Stomach (tissue), 9 donors: ENCODE measurements around the gene DPP7. TPM values are rescaled to one million over a fixed set of nuclear protein-coding genes. Genes with fewer than 3 reads are reported as not detected.

ENCODE experiments used
- DNase-seq, 2 donors: peaks; one replicate each; pipeline versions ENCODE4 v3.0.0 to v3.0.0-alpha.2; 2013 to 2019
- H3K27ac ChIP-seq, 5 donors: fragments of 200-600 bp in 4 of 5; sonication (generic) in 4 of 5; one replicate each; pipeline ENCODE4 v1.5.1; 2013 to 2019; ENCODE audit warnings: mild to moderate bottlenecking in 1 of 5, moderate library complexity in 1 of 5
- H3K27me3 ChIP-seq, 3 donors: fragments of 200-600 bp; sonication (generic); one replicate each; pipeline ENCODE4 v1.5.1; 2017 to 2019; ENCODE audit warnings: mixed run types in 1 of 3
- H3K36me3 ChIP-seq, 4 donors: fragments of 200-600 bp; sonication (generic); 1 replicate in 3 of 4; 2 replicates in 1 of 4; pipeline ENCODE4 v1.5.1; 2016 to 2019
- H3K4me1 ChIP-seq, 4 donors: fragments of 200-600 bp; sonication (generic); one replicate each; pipeline ENCODE4 v1.5.1; 2016 to 2019
- H3K4me3 ChIP-seq, 4 donors: fragments of 200-600 bp; sonication (generic) in 3 of 4; one replicate each; pipeline ENCODE4 v1.5.1; 2016 to 2019; ENCODE audit warnings: mild to moderate bottlenecking in 1 of 4
- H3K9me3 ChIP-seq, 4 donors: fragments of 200-600 bp; sonication (generic); one replicate each; pipeline ENCODE4 v1.5.1; 2016 to 2019
- CTCF ChIP-seq, 7 experiments: fragments of 450-650 bp in 4 of 7; fragments of 200-600 bp in 3 of 7; sonication (generic) in 3 of 7; IDR thresholded peaks; one replicate each; pipeline ENCODE4 v1.5.1; 2016 to 2019; ENCODE audit warnings: antibody characterized with exemption in 7 of 7, control low read depth in 2 of 7, mild to moderate bottlenecking in 1 of 7
- EP300 ChIP-seq: sonication (generic); formaldehyde crosslinking; IDR thresholded peaks from one replicate; pipeline ENCODE4 v1.6.1; 2017; ENCODE audit warnings: antibody characterized with exemption
- POLR2A ChIP-seq, 4 donors: fragments of 450-650 bp; IDR thresholded peaks; one replicate each; pipeline ENCODE4 v1.6.1; 2016; ENCODE audit warnings: antibody characterized with exemption in 4 of 4, control low read depth in 2 of 4, mild to moderate bottlenecking in 1 of 4, moderate library complexity in 1 of 4
- POLR2AphosphoS5 ChIP-seq, 3 donors: sonication (generic); formaldehyde crosslinking; IDR thresholded peaks; one replicate each; pipeline ENCODE4 v1.6.1; 2016; ENCODE audit warnings: antibody characterized with exemption in 3 of 3
- WGBS, 5 donors: extraction: QIAGEN DNeasy Blood & Tissue Kit in 3 of 5; methylation state at CpG; one replicate each; pipeline versions ENCODE4 v1.1.5 to v1.1.7; 2013 to 2018; 5-methylcytosine and 5-hydroxymethylcytosine counted together
- intact Hi-C: fragments of 100-400 bp; cut with DNase I; formaldehyde crosslinking; loops from one replicate; pipeline ENCODE4 v1.15.1; 2023; ENCODE audit warnings: low total_unique reads
- polyA plus RNA-seq, 3 donors: library from polyadenylated mRNA; stranded (reverse); fragments of 200-250 nt; gene quantifications; one replicate each; pipeline ENCODE4 v1.2.3, GENCODE V29; 2013
- total RNA-seq, 5 donors: library from RNA; depleted of rRNA; stranded (reverse); fragments of >200 nt; gene quantifications; one replicate each; pipeline versions ENCODE4 v1.1.0 to v1.2.3, GENCODE V29; 2014 to 2016
- donor health status: healthy with polysubstance abuse.
- donor health status: Bipolar disorder and iron deficiency.
- donor health status: healthy.

DPP7 gene
- total and polyA plus RNA-seq, 8 donors: 25.9 to 346 (median 199) TPM

- peaks cover 0 to 31% (median 0%) of the 10 kb centered on the region in 3 donors for H3K27me3 ChIP-seq
- peak; percentile 78 to 84 for DNase-seq
- TF ChIP-seq POLR2AphosphoS5 (IDR thresholded peaks at IDR 0.05) (peak in 2 of 3 donors; percentile 62 to 64), CTCF (IDR thresholded peaks at IDR 0.05) (no peak)
- H3K4me1 ChIP-seq: peaks cover 18 to 35% (median 33%) of the 10 kb centered on the region in 4 donors
- no peaks in the 10 kb centered on the region for H3K9me3 ChIP-seq
- H3K27ac ChIP-seq: peak within 1 kb of the TSS; percentile 64 to 75 (median 69)
- H3K4me3 ChIP-seq: peak within 1 kb of the TSS; percentile 55 to 85 (median 70)
- peaks cover 15 to 37% (median 35%) of the 10 kb centered on the region in 4 donors for H3K36me3 ChIP-seq
- intact Hi-C loops: no loop called here
- WGBS, 5 donors: 2 to 3% (median 2%) methylated on average over 47 to 84 of the region's 87 CpGs
These were observed 37.4 kb downstream of the DPP7 start, which contains the start of gene UAP1L1 for GRCh38 chr9:137077010-137077747. Gene UAP1L1, plus strand, starts transcription at chr9:137077517. Its CDS starts 16 bp downstream, at chr9:137077533.

DNA sequence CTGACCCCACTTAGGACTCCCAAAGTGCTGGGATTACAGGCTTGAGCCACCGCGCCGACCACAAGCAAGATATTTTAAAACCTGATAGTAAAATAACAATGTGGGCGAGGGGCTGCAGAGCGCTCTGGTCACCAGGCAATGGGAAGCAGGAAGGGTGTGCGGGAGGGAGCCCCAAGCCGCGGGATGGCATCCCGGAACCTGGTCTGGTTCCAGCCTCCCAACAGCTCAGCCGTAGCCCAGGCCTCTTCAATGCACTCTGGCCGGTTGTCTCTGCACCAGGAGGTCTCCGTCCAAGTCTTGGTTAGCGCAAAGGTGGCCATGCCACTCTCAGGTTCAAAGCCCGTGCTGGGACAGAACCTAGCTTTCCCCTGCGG lies 37.9 kb downstream of the DPP7 start:
- Histone ChIP-seq H3K4me3 (peak overlapping the region; percentile 55 to 85 (median 70)), H3K4me1 (peaks cover 18 to 36% (median 33%) of the 10 kb centered on the region in 4 donors), H3K27ac (peak overlapping the region; percentile 22 to 75 (median 67)), H3K9me3 (no peaks in the 10 kb centered on the region), H3K36me3 (peaks cover 15 to 32% (median 30%) of the 10 kb centered on the region in 4 donors), H3K27me3 (peaks cover 0 to 31% (median 0%) of the 10 kb centered on the region in 3 donors)
- intact Hi-C loops: no loop called here
- no peak for DNase-seq
- TF ChIP-seq CTCF (IDR thresholded peaks at IDR 0.05) (no peak), POLR2A (IDR thresholded peaks at IDR 0.05) (no peak), EP300 (no peak), POLR2AphosphoS5 (IDR thresholded peaks at IDR 0.05) (no peak)
- 70 to 78% (median 73%) methylated on average over 14 to 15 of the region's 15 CpGs for WGBS, 5 donors

DNA sequence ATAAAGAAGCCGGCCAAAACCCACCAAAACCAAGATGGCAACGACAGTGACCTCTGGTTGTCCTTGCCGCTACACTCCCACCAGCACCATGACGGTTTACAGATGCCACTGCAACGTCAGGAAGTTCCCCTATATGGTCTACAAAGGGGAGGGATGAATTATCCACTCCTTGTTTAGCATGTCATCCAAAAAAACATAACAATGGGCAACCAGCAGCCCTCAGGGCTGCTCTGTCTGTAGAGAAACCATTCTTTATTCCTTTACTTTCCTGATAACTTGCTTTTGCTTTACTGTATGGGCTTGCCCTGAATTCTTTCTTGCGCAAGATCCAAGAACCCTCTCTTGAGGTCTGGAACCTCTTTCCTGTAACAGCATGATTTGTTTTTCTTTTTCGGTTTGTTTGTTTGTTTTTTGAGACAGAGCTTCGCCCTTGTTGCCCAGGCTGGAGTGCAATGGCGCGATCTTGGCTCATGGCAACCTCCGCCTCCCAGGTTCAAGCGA lies 39.2 kb downstream of the DPP7 start:
- TF ChIP-seq POLR2AphosphoS5 (IDR thresholded peaks at IDR 0.05) (no peak), POLR2A (IDR thresholded peaks at IDR 0.05) (no peak), CTCF (IDR thresholded peaks at IDR 0.05) (no peak), EP300 (no peak)
- no peak overlapping the region for H3K27ac ChIP-seq
- intact Hi-C loops: no loop called here
- peaks cover 29 to 49% (median 44%) of the 10 kb centered on the region in 4 donors for H3K4me1 ChIP-seq
- DNase-seq: peak in 1 of 2 donors; percentile 1
- H3K4me3 ChIP-seq: no peak overlapping the region
- H3K9me3 ChIP-seq: no peaks in the 10 kb centered on the region
- 81 to 90% (median 85%) methylated on average over 12 of the region's 12 CpGs for WGBS, 5 donors
- H3K27me3 ChIP-seq: peaks cover 0 to 31% (median 0%) of the 10 kb centered on the region in 3 donors
- peaks cover 7 to 19% (median 17%) of the 10 kb centered on the region in 4 donors for H3K36me3 ChIP-seq

GRCh38 chr9:137074657-137075274 lies 39.8 kb downstream of the DPP7 start:
- peaks cover 0 to 36% (median under 1%) of the 10 kb centered on the region in 3 donors for H3K27me3 ChIP-seq
- H3K27ac ChIP-seq: no peak overlapping the region
- peaks cover 2 to 13% (median 11%) of the 10 kb centered on the region in 4 donors for H3K36me3 ChIP-seq
- intact Hi-C loops: no loop called here
- no peaks in the 10 kb centered on the region for H3K9me3 ChIP-seq
- peaks cover 34 to 53% (median 42%) of the 10 kb centered on the region in 4 donors for H3K4me1 ChIP-seq
- TF ChIP-seq CTCF (IDR thresholded peaks at IDR 0.05) (no peak), EP300 (no peak), POLR2AphosphoS5 (IDR thresholded peaks at IDR 0.05) (no peak), POLR2A (IDR thresholded peaks at IDR 0.05) (no peak)
- DNase-seq: peak in 1 of 2 donors; percentile 12
- H3K4me3 ChIP-seq: no peak overlapping the region
- 55 to 79% (median 70%) methylated on average over 12 of the region's 12 CpGs for WGBS, 5 donors
